Thyroid gland (tissue), 4 donors: ENCODE data around the gene VPS11. TPM values are rescaled to one million over a fixed set of nuclear protein-coding genes. Genes with fewer than 3 reads are reported as not detected.

Experiments
- DNase-seq, 2 donors: peaks; one replicate each; pipeline ENCODE4 v3.0.0-alpha.2; 2019
- H3K27ac ChIP-seq, 3 donors: fragments of 200-600 bp; sonication (generic); 1 replicate in 2 of 3; 2 replicates in 1 of 3; pipeline ENCODE4 v1.5.1; 2016 to 2019; ENCODE audit warnings: mild to moderate bottlenecking in 1 of 3, moderate library complexity in 1 of 3
- H3K27me3 ChIP-seq: fragments of 200-600 bp; sonication (generic); one replicate; pipeline ENCODE4 v1.5.1; 2019
- H3K36me3 ChIP-seq, 2 donors: fragments of 200-600 bp; sonication (generic); one replicate each; pipeline ENCODE4 v1.5.1; 2016 to 2019
- H3K4me1 ChIP-seq, 2 donors: fragments of 200-600 bp; sonication (generic); one replicate each; pipeline ENCODE4 v1.5.1; 2017 to 2019
- H3K4me3 ChIP-seq, 3 donors: fragments of 200-600 bp; sonication (generic); replicated peaks in 1 of 3; 1 replicate in 2 of 3; 2 replicates in 1 of 3; pipeline ENCODE4 v1.5.1; 2016; ENCODE audit warnings: mild to moderate bottlenecking in 1 of 3
- H3K9me3 ChIP-seq: fragments of 200-600 bp; sonication (generic); one replicate; pipeline ENCODE4 v1.5.1; 2017
- POLR2A ChIP-seq, 2 donors: fragments of 450-650 bp; IDR thresholded peaks; one replicate each; pipeline ENCODE4 v1.6.1; 2017; ENCODE audit warnings: antibody characterized with exemption in 2 of 2, mild to moderate bottlenecking in 2 of 2, moderate library complexity in 1 of 2
- WGBS, 2 donors: methylation state at CpG; one replicate each; pipeline ENCODE4 v1.1.5; 2017; 5-methylcytosine and 5-hydroxymethylcytosine counted together
- intact Hi-C: fragments of 100-400 bp; cut with DNase I; formaldehyde crosslinking; loops from one replicate; pipeline ENCODE4 v1.15.1; 2023
- total RNA-seq, 4 donors: library from RNA; depleted of rRNA; stranded (reverse); fragments of >200 nt; gene quantifications; one replicate each; pipeline ENCODE4 v1.2.3, GENCODE V29; 2016
- TF ChIP-seq, protein P1 (sequence below), 6 experiments: fragments of 200-600 bp in 3 of 6; fragments of 450-650 bp in 3 of 6; sonication (generic) in 3 of 6; IDR thresholded peaks; one replicate each; pipeline ENCODE4 v1.5.1; 2016 to 2019; ENCODE audit warnings: antibody characterized with exemption in 6 of 6, mild to moderate bottlenecking in 2 of 6, inconsistent platforms in 1 of 6, moderate library complexity in 1 of 6

The VPS11 gene
- total RNA-seq, 4 donors from 2014 or later, result 40.3 to 64.4 (median 47.4) TPM

DNA sequence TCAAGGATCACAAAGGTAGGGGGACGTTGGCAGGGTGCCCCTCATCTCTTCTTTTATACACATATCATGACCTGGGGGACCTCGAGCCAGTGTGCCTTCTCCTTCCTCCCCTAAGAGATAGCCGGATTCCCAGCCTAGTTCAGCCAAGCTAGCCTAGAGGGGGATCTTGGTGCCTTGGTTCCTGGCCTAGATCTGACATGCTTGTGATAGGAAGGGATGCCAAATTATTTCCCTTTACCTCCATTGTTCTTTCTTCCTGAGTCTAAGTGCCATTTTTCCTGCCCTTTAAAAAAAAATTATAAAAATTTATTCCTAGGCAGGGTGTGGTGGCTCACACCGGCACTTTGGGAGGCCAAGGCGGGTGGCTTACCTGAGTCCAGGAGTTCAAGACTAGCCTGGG is 46.7 kb downstream of the VPS11 start:
- no peak overlapping the region for H3K4me3 ChIP-seq
- no peaks in the 10 kb centered on the region for H3K27me3 ChIP-seq
- no peak overlapping the region for H3K27ac ChIP-seq
- H3K36me3 ChIP-seq, result peaks cover 19 to 30% of the 10 kb centered on the region in 2 donors
- no peak for DNase-seq
- TF ChIP-seq POLR2A (IDR thresholded peaks at IDR 0.05), result no peak
- TF ChIP-seq, protein P1, sequence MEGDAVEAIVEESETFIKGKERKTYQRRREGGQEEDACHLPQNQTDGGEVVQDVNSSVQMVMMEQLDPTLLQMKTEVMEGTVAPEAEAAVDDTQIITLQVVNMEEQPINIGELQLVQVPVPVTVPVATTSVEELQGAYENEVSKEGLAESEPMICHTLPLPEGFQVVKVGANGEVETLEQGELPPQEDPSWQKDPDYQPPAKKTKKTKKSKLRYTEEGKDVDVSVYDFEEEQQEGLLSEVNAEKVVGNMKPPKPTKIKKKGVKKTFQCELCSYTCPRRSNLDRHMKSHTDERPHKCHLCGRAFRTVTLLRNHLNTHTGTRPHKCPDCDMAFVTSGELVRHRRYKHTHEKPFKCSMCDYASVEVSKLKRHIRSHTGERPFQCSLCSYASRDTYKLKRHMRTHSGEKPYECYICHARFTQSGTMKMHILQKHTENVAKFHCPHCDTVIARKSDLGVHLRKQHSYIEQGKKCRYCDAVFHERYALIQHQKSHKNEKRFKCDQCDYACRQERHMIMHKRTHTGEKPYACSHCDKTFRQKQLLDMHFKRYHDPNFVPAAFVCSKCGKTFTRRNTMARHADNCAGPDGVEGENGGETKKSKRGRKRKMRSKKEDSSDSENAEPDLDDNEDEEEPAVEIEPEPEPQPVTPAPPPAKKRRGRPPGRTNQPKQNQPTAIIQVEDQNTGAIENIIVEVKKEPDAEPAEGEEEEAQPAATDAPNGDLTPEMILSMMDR (IDR thresholded peaks at IDR 0.05), result no peak
- H3K4me1 ChIP-seq, result peaks cover 0 to 4% of the 10 kb centered on the region in 2 donors
- intact Hi-C loops, result no loop called here
- 93% methylated on average over 4 to 5 of the region's 5 CpGs for WGBS, 2 donors
- H3K9me3 ChIP-seq, result no peaks in the 10 kb centered on the region

DNA sequence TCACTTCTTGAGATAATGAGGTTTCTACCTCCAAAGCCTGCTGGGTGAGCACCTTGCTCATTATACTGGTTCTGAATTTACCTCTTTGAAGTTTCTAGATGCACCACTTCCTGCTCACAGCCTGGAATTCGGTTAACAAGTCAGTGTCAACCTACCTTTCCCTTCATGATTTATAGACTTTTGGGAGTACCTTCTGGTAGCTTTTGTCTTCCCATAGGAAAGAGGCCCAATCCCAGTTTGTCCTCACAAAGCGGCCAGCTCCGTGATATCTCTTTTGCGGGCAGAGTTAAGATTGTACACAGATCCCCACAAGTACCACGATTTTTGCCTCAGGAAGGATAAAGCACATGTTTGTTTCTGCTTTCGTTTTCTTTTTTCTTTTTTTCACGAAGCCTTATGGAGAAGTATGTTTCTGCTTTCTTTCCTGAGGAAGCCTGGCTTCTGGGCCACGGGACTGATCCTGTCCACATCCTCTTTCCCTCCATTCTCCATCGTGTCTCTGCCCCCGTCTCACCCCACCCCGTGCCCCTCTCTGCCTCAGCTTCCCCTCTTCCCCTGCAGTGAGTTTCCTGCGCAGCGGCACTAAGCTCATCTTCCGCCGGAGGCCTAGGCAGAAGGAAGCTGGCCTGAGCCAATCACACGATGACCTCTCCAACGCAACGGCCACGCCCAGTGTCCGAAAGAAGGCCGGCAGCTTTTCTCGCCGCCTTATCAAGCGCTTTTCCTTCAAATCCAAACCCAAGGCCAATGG is 48.0 kb downstream of the VPS11 start:
- TF ChIP-seq POLR2A (IDR thresholded peaks at IDR 0.05), result no peak
- TF ChIP-seq, protein P1 (IDR thresholded peaks at IDR 0.05), result no peak
- intact Hi-C loops, result no loop called here
- H3K9me3 ChIP-seq, result no peaks in the 10 kb centered on the region
- H3K4me3 ChIP-seq, result no peak overlapping the region
- DNase-seq, result no peak
- WGBS, 2 donors, result 73% methylated on average over 24 of the region's 24 CpGs
- H3K36me3 ChIP-seq, result peaks cover 19 to 30% of the 10 kb centered on the region in 2 donors
- H3K27ac ChIP-seq, result no peak overlapping the region
- H3K27me3 ChIP-seq, result no peaks in the 10 kb centered on the region
- H3K4me1 ChIP-seq, result peaks cover 3 to 4% of the 10 kb centered on the region in 2 donors

DNA sequence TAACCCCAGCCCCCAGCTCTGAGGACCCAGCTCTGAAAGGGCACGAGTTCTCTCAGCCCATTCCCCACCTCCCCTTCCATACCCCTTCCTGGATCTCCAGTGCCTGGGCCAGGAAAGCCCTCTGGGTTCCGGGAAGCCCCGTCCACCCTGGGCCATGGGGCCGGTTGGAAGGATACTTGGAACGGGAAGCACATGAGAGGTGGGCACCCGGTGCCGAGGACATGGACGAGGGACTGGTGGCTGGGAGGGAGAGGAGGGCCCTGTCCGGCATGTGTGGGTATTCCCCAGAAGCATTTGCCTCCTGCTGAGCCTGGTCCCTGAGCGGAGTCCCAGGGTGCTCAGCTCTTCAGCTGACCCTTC is 48.6 kb downstream of the VPS11 start:
- Histone ChIP-seq H3K4me3 (no peak overlapping the region), H3K36me3 (peaks cover 19 to 26% of the 10 kb centered on the region in 2 donors), H3K9me3 (no peaks in the 10 kb centered on the region), H3K27me3 (no peaks in the 10 kb centered on the region), H3K4me1 (peaks cover 6 to 7% of the 10 kb centered on the region in 2 donors), H3K27ac (no peak overlapping the region)
- intact Hi-C loops, result no loop called here
- TF ChIP-seq POLR2A (IDR thresholded peaks at IDR 0.05), result no peak
- TF ChIP-seq, protein P1 (IDR thresholded peaks at IDR 0.05), result no peak
- 85 to 92% methylated on average over 10 of the region's 10 CpGs for WGBS, 2 donors
- DNase-seq, result no peak

DNA sequence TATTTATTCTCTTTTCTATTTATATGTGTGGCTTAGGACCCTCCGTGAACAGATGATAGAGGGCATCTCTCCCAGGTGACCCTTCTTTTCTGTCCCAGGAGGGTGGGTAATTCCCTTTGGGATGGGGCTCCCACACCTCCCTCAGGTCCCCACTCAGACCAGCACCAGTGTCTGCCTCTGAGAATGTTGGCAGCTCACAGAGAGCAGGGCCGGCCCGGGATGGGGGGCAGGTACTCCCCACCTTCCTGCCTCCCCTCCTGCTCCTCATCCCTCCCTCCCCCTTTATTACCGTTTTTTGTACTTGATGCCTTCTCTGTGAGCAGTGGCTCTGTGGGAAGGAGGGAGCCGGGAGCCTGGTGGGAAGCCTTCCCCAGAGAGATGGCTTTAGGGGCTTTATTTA is 49.0 kb downstream of the VPS11 start:
- no peak for DNase-seq
- no peaks in the 10 kb centered on the region for H3K9me3 ChIP-seq
- no peak overlapping the region for H3K27ac ChIP-seq
- intact Hi-C loops, result no loop called here
- TF ChIP-seq POLR2A (IDR thresholded peaks at IDR 0.05), result no peak
- TF ChIP-seq, protein P1 (IDR thresholded peaks at IDR 0.05), result no peak
- 72 to 77% methylated on average over 5 of the region's 5 CpGs for WGBS, 2 donors
- no peaks in the 10 kb centered on the region for H3K27me3 ChIP-seq
- peaks cover 16 to 22% of the 10 kb centered on the region in 2 donors for H3K36me3 ChIP-seq
- H3K4me3 ChIP-seq, result no peak overlapping the region
- peaks cover 6 to 7% of the 10 kb centered on the region in 2 donors for H3K4me1 ChIP-seq

DNA sequence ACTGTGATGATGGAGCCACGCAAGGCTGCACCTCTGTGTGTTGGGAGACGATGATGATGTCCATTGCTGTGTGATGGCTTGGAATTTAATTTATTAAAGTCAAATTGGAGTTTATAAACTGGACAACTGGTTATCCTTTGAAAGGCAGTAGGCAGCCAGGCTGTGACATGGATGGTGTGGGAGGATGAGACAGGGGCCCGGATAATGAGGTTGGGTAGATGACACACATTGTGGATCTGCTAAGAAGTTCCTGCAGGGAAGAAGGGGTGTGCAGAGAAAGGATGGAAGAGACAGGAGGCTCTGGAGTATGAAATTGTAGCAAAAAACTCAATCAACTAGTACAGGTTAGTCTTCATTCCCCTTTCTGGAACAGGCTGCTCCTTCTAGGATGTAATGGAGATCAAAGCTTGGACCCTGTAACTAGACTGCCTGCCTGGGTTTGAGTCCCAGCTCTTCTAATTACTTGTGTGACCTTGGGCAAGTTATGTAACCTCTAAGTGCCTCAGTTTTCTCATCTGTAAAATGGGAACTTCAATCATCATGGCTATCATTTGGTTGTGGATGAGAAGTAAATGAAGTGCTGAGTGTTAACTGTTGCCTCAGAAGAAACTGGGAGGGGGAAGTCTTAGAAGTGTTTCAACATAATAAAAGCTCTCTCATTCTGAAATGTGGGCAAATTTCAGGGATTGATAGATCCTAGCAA is 49.5 kb downstream of the VPS11 start:
- Histone ChIP-seq H3K27ac (no peak overlapping the region), H3K27me3 (no peaks in the 10 kb centered on the region), H3K36me3 (peaks cover 10 to 19% of the 10 kb centered on the region in 2 donors), H3K9me3 (no peaks in the 10 kb centered on the region), H3K4me1 (peaks cover 8 to 10% of the 10 kb centered on the region in 2 donors), H3K4me3 (no peak overlapping the region)
- no peak for TF ChIP-seq POLR2A (IDR thresholded peaks at IDR 0.05)
- TF ChIP-seq, protein P1 (IDR thresholded peaks at IDR 0.05), result no peak
- intact Hi-C loops, result no loop called here
- DNase-seq, result no peak
- WGBS, 2 donors, result 93 to 95% methylated on average over 3 of the region's 3 CpGs
